ENCODE data around the gene ZFYVE9.
"Not testable (repeated sequence)": the region's sequence is repeated elsewhere in the genome, so short reads cannot be mapped to it uniquely, and the experiment has no call there.

Gene ZFYVE9

DNA sequence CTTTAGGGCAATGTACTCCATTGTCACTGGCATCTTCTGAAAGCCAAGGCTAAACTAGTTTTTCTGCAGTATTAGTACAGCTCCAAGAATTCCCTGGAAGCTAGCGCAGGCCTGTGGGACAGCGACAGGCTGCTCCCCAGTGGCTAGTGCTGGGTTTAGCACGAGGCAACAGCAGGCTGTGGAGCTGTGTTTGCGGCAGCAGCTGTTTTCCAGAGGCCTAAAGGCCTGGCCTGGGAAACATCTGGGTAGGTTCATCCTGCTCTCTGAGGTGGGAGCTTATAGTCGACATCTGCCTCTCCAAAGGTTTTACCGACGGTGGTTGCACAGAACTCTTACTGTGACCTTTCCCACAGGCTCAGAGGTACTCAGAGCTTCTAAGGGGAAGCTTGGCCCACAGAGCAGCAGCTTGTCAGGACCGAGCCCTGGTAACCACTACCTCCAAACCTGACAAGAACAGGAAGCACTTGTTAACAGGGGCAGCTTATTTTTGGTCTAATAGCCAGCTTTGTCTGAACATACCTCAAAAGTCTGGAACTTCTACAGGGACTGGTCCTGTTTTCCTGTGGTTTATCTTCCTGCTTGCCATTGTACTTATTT is 206.9 kb downstream of the ZFYVE9 start:
- DNase-seq = no peak

DNA sequence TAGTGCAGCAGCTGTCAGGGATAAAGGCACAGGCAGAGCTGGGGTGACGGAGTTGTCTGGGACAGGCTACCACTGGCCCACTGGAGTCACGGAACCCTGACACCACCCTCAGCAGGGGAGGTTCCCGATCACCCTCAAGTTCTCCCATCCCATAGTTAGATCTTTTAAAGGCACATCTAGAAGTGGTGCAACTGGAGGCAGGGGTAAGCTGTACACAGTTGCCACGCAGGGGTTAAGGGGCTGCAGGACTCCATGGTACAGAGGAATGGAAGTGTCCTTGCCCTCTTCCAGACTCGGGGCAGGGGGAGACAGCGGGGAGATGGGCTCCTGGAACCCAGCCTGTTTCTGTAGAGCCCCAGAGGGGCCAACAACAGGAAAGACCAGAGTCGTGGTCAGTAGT is 210.8 kb downstream of the ZFYVE9 start:
- no peak for DNase-seq

DNA sequence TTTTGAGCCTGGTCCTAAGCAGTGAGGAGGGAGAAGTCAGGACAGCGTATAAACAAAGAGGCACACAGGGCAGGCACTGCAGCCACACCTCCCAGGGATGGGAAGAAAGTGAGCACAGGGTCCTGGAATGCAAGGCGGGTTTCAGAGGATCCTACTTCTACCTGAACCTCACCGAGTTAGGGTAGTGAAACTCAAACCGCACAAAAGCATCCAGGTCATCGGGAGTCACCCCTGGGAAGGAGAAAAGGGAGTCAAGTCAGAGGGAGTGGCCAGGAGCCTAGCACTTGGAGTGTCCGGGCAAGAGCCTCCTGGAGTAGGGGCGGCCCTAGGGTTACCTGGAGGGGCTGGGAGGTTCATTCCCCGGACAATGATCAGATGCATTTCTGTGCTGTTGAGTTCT is 213.5 kb downstream of the ZFYVE9 start:
- no peak for DNase-seq

DNA sequence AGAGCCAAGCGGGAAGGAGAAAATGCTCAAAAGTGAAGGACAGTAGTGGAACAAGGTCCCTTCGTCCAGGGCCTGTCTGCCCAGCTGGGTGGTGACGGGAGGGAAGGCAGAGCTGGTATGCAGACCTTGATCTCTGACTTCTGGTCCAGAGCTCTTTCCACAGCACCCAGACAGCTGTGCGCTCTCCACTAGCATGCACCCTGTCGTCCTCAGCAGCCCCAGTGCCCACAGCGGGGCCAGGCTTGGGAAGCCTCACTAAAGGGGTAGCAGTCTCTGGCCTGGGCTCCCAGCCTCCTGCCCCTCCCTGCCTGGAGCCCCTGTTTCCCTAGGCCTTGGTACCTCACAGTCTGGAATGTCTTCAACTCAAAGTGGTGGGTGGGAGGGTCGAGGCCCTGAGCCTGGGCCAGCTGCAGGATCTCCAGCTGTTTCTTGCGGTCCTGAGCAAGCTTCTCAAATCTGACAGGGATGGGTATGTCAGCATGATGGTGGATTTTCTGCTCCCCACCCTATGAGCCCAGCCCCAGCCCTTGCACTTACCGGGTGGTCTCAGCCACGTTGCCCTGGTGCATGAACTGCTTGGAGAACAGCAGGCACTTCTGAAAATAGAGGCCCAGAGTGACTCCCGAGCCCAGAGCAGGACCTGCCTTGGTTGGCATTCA is 214.1 kb downstream of the ZFYVE9 start:
- no peak for DNase-seq

DNA sequence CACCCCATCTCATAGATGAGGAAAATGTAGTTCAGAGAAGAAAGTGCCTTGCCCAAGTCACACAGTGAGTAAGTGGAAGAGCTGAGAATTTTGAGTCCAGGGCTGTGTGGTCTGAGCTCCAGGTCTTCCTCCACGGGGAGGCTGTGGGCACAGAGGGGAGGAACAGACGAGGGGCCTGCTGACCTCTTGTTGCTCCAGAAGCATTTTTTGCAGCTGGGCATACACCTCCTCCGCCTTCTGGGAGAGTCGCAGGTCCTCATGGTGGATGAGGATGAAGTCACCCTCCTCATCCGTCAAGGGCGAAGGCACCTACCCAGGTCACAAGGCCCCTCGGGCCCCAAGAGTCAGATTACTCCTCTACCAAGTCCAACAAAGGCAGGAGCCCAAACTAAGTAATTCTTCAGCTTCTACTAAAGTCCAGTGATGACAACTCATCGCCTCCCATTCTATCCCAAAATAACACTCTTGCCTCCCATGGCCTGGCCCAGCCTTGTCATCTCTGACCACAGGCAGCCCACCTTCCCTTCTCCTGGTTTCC is 215.0 kb downstream of the ZFYVE9 start:
- DNase-seq = no peak

DNA sequence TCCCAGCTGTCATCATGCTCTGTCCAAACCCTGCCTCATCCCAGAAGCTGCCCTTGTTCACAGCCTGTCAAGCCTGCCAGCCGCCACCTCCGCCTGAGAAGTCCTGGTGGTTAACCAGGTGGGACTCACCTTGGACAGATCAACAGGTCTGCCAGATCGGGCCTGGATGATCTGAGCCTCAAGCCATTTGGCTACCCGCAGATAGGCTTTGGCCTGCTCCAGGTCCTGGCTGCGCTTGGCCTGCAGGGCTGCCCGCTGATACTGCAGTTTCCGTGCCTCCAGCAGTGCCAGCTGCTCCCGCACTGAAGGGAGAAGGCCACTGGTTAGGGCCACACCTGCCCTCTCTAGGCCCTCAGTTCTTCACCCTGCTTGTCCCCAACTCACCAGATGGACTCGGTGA is 215.5 kb downstream of the ZFYVE9 start:
- DNase-seq = no peak

DNA sequence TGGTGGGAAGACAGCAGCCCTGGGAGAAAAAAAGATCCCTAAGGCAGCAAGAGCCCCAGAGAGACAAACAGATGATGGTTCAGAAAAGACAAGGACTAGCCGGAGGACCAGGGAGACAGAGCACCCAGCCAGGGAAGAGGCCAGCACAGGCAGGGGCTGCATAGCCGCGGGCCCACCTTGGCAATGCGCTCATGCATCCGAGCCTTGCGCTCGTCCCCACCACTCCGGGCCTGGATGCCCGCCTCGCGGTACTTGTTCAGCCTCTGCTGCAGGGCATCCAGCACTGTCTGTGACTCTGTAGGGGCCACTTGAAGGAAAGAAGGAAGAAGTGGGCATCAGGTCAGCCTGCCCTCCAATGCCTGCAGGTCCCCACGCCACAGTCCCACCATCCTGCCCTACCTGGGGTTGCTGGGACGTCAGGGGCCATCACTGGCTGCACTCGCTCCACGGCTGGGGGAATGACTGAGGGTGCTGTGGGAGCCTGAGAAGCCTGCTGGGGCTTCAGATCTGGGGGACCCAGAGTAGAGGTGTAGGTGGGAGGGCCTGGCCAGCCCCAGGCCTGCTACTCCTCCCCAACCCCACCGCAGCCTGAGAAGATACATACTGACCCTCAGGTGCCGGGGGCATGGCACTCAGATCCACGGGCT is 217.1 kb downstream of the ZFYVE9 start:
- DNase-seq = no peak

DNA sequence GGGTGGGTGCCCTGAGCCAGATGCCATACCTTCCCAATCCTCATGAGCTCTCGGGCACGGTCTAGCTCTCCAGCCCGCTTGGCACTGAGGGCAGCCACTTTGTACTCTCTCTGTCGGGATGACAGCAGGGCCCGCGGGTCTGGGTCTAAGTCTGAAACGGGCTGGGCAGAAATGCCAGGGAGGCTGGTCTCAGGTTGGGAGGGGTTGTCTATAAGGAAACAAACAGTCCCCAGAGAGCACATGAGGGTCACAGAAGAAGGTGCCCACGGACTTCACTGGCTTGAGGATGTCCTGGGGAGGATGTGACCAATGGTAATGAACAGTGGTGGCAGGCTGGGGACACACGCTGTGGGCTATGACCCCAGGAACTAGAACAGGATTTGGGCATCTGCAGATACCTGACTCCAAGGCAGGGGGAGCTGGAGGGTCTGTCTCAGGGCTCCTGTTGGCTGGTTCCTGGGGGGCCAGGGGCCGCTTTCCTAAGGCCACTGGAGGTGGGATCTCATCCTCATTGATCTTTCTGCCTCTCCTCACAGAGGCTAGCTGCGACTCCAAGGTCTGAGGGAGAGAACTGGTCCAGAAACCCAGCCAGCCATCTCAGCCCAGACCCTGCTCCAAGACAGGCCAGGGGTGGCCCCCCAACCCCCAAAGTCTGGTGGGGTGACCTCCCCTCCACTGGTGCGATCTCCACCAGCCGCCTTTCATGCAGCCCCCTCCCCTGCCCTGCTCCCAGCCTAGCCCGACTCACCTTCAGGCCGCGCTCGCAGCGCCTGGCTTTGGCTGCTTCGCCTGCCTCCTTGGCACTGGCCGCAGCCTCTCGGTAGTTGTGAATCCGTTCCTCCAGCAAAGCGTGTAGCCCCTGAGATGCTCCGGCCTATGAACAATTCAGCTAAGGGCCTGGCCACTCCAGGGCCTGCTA is 218.0 kb downstream of the ZFYVE9 start:
- DNase-seq = no peak

DNA sequence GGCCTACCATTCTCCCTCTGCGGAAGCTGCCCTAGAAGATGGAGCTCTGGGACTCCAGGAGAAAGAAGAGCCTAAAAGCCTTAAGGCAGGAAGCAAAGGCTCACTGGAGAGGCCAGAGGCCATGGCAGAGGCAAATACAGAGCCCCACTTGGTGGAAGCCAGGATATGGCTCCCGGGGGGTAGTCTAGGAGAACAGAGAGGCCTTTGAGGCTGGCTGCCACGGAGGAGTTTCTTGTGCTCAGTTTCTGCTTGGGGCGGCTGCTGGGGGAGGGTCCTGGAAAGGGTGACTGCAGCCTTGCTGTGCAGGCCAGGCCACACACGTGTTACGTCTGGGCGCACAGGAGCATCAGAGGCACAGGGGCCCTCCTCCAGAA is 218.7 kb downstream of the ZFYVE9 start:
- no peak for DNase-seq

DNA sequence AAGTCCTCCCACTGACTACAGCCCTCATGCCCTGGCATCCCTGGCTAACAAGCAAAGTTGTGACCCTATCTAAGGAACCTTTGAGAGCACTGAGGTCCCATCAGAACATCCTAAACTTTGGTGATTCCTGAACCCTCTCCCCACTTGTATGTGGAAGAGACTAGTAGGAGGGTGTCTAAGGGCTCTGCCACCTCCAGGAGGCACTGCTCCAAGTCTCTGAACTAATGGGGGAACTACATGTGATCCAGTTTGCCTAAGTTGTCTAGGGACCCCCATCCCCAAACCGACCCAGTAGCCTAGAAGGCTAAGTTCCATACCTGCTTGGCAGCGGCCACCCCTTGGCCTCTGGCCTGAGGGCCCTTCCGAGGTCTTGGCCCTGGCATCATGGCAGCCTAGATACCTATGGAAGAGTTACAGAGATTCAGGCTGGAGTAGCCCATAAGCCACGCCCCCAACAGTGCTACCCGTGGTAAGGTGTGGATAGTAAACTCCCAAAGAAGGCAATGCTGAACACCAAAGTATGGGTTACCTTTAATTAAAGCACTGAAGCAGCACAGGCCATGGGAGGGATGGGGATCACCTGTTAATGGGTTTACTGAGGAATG is 222.4 kb downstream of the ZFYVE9 start:
- DNase-seq = no peak

DNA sequence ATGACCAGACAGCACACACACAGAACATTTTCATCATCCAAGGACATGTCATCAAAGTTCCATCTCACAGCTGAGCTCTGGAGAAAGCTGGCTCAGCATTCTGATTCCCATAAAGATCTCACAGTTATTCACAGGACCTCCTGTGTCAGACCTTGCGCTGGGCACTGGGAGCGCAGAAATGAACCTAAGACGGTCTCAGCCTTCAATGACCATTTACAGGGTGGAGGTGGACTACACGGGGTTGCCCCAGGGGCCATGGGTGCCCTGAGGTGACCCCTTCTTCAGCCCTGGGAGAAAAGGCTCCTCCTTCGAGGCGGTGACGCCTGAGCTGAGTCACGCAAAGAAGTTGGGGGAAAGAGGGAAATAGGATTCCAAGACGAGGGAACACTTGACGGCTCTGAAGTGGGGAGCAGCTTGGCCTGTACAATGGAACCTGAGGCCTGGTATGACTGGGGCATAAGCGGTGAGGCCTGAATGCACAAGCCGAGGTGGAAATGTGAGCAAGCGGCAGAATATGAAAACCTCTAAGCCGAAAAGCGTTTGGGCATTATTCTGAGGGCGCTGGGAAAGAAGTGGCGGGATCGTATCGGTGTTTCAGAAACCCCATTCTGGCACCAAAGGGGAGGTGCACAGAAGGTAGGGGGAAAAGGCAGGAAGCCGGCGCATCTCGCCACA is 223.3 kb downstream of the ZFYVE9 start:
- no peak for DNase-seq

DNA sequence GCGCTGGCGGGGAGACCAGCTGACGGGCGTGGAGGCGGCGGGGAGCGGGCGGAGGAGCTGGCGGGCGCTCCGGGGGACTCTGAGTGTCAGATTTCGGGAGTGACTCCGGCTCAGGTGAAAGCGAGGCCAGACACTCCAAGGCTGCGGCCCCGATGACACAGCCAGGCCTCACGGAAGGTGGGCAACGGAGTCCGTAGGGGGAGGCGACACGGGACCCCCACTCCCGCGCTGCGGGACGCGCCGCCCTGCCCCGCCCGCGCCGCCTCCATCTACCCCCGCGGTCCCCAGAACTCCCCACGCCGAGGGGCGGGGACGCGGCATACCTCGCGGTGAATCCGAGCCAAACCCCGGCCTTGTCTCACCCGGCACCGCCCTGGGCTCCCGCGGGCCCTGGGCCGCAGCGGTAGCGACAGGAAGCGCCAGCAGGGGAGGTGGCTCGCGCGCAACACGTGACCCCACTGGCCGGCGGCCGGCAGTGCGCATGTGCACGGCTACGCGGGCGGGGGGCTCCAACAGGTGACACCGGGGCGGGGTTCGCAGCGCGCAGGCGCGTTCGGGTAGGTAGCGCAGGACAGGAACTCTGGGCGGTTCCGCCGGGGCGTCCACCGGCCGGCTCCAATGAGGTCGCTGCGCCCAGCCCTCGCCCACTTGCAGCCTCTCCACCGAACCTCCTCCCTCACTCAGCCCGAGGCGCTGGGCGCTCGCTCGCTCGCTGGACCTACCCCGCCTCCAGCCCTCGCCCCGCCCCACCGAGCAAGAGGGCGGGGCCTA is 224.0 kb downstream of the ZFYVE9 start, which contains the start of gene CC2D1B:
TSS of gene CC2D1B (minus strand) at position 460 of the 771 bp plus-strand sequence. CDS start 1,585 bp downstream, outside the sequence.
- DNase-seq = peak; percentile 98

DNA sequence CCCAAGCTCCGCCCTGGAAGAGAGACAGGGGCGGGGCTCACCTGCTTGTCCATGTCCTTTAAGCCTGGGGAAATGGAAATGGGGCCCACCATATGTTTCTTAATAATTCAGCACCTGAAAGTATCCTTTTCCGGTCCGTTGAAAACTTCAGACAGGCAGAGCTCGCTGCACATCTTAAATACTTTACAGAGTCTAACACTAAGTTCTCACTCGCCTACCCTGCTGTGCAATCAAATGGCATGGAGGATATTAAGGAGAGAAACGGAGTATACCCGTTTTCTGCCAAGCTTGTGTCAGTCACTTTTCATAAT is 224.6 kb downstream of the ZFYVE9 start:
- no peak for DNase-seq

DNA sequence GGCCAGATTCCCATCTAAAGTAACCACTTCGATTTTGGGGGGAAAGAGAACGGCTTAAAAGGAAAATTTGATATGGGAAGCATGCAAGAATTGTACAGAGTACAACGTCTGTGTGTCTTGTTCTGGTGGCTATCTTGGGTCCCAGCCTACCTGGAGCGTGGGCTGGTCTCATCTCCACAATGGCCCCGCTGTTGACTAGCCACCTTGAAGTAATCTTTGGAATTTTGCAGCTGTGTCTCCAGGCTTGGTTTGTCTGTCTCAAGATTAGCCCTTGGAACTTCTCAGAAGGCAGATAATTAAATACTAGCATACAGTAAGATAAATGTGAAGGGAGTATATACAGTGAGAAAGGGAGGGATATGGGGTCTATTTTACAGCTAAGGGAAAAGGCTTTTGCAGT is 225.4 kb downstream of the ZFYVE9 start:
- no peak for DNase-seq

DNA sequence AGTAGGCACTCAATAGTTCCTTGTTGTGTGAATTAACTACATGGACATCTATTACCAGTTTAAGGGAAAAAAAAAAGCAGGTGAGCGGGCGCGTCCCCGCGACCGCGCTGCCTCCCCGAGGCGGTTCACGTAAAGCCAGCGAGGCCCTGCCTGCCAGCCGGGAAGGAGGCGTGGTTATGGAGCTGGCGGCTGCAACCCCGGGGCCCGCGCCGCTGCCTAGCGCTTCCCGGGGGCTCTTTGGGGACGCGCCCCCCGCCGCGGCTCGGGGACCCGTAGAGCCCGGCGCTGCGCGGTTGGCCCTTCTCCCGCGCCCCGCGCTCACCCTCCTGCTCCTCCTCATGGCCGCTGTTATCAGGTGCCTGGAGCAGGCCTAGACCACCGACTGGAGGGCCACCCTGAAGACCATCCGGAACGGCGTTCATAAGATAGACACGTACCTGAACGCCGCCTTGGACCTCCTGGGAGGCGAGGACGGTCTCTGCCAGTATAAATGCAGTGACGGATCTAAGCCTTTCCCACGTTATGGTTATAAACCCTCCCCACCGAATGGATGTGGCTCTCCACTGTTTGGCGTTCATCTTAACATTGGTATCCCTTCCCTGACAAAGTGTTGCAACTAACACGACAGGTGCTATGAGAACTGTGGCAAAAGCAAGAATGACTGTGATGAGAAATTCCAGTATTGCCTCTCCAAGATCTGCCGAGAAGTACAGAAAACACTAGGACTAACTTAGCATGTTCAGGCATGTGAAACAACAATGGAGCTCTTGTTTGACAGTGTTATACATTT is 226.7 kb downstream of the ZFYVE9 start:
- DNase-seq = peak; percentile 51 to 56

DNA sequence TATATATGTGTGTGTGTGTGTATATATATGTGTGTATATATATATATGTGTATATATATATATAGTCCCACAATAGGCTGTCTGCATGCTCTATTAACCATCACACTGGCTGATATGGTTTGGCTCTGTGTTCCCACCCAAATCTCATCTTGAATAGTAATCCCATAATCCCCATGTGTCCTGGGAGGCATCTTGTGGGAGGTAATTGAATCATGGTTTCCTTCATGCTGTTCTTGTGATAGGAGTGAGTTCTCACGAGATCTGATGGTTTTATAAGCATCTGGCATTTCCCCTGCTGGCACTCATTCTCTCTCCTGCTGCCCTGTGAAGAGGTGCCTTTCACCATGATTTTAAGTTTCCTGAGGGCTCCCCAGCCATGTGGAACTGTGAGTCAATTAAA is 228.0 kb downstream of the ZFYVE9 start:
- DNase-seq = not testable (repeated sequence)

DNA sequence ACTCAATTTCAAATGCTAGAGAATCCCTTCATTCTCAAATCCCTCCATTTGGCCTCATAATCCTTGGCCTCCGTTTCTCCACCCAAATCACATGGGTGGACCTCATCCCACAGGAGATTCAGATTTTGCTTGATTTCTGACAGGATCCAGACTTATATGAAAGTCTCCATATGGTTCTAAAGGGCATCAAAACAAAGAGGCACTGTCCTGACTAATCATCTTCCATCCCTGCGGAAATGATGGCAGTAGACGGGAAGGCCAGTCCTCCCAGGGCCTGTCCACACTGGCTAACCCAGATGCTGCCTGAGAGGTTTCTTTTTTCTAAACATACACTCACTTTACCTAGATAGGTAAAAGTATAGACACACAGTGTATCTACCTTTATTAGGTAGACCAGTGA is 243.5 kb downstream of the ZFYVE9 start:
- no peak for DNase-seq

DNA sequence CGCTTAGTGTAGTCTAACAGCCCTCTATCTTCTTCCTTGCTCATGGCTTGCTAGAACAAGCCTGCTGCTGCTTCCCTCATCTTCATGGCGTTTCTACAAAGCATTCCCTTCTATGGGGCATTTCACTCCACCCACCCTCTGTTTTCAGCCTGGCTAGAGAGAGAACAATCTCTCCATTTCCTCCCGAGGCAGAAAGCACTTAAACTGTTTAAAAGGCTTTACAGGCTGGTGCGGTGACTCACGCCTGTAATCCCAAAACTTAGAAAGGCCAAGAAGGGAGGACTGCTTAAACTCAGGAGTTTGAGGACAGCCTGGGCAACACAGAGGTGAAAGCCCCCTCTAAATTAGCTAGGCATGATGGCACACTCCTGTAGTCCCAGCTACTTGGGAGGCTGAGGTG is 244.6 kb downstream of the ZFYVE9 start:
- no peak for DNase-seq

DNA sequence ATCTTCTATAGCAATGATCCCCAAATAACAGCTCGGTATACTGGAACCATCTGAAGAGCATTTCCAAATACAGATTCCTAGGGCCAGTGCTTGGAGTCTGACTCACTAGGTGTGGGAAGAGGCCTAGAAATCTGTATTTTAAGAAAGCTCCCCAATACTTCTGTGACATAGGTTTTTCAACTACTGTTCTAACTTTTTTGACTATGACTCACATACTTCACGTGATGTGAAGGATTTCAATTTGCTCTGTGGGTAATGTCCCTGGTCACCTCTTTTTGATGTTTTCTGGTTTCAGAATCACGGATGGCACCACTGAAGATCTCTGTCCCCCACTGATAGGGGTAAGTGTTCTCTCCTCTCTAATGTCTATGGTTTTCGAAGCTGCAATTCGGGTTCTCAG is 251.3 kb downstream of the ZFYVE9 start:
- DNase-seq = no peak
